ENCODE results near the gene ZNF532.

Gene ZNF532

GRCh38 chr18:58860747-58861231 lies 3.9 kb upstream of the ZNF532 start:
- Histone ChIP-seq H3K9me3 (no peaks in the 10 kb centered on the region), H3K4me3 (ENCODE audit: low read depth, low read length) (no peak overlapping the region), H3K27me3 (no peaks in the 10 kb centered on the region), H3K36me3 (peaks cover 2% of the 10 kb centered on the region; the same call in 1 of the 2 replicates), H3K4me1 (no peaks in the 10 kb centered on the region; the same call in none of the 2 replicates)
- no peak for DNase-seq
- TF ChIP-seq CTCF (IDR thresholded peaks at IDR 0.05; ENCODE audit: low read depth, low read length): no peak

- no peak for DNase-seq
- no peak for TF ChIP-seq CTCF (IDR thresholded peaks at IDR 0.05; ENCODE audit: low read depth, low read length)
- H3K4me1 ChIP-seq: no peaks in the 10 kb centered on the region; the same call in none of the 2 replicates
- H3K4me3 ChIP-seq (ENCODE audit: low read depth, low read length): no peak overlapping the region
- H3K27me3 ChIP-seq: no peaks in the 10 kb centered on the region
- H3K36me3 ChIP-seq: peaks cover 3% of the 10 kb centered on the region; the same call in 1 of the 2 replicates
- H3K9me3 ChIP-seq: no peaks in the 10 kb centered on the region
Observed at GRCh38 chr18:58861353-58861752, 3.3 kb upstream of the ZNF532 start.

DNA sequence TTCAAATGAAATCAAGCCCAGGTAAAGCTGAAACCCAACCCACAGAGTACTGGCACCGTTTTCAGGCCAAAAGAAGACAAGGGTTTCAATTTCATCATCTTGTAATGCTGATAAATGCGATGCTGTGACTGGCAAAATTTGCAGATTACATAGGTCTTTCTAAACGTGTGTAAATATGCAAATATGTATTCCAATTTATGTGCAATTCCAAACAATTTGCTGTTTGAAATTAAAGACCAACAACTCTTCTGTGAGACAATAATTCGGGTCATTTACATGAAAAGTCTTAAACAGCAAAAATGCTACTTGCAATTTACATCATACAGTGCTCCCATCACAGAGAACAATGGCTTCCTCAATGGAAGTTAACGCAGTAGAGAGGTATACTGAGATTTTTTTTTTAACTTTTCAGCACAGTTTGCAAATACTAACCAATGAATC lies 2.8 kb upstream of the ZNF532 start:
- no peaks in the 10 kb centered on the region; the same call in none of the 2 replicates for H3K4me1 ChIP-seq
- H3K36me3 ChIP-seq: peaks cover 8% of the 10 kb centered on the region
- no peaks in the 10 kb centered on the region for H3K9me3 ChIP-seq
- no peaks in the 10 kb centered on the region for H3K27me3 ChIP-seq
- TF ChIP-seq CTCF (IDR thresholded peaks at IDR 0.05; ENCODE audit: low read depth, low read length): no peak
- no peak for DNase-seq
- H3K4me3 ChIP-seq (ENCODE audit: low read depth, low read length): no peak overlapping the region; the same call in 1 of the 2 replicates

GRCh38 chr18:58862356-58862755 lies 2.3 kb upstream of the ZNF532 start:
- DNase-seq: no peak
- Histone ChIP-seq H3K4me3 (ENCODE audit: low read depth, low read length) (peak overlapping the region; percentile 69), H3K4me1 (no peaks in the 10 kb centered on the region; the same call in none of the 2 replicates), H3K36me3 (peaks cover 10% of the 10 kb centered on the region), H3K9me3 (no peaks in the 10 kb centered on the region), H3K27me3 (no peaks in the 10 kb centered on the region)
- TF ChIP-seq CTCF (IDR thresholded peaks at IDR 0.05; ENCODE audit: low read depth, low read length): no peak

DNA sequence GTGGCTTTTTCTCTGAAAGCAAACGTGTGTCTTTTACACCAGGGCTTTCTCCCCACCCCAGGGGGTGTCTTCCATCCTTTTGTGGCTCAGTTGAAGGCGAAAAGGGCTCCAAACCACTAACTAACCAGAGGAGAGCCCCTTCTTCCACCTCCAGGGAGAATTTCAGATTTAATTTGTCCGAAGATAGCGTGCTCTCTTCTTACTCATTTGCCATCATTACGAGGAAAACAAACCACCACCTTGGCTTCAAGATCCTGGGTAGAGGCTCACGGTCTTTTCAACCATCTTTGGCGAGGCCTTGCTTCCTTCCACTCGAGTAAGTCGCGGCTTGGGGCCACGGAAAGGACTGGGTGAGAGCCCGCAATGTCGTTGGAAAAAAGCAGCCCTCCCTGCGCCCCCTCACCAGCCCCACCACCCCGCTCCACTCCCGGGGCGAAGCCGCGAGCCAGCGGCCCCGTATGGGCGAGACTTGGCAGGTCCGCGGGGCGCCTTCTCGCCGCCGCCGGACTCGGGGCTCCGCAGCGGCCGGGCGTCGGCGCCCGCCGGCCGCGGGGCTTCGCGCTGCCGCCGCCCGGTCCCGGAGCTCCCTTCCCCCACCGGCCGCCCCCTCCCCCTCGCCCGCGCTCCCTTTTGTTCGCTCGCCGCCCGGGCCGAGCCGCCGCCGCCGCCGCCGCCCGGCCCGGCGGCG lies 1.7 kb upstream of the ZNF532 start:
- H3K27me3 ChIP-seq: no peaks in the 10 kb centered on the region
- H3K4me1 ChIP-seq: no peaks in the 10 kb centered on the region; the same call in none of the 2 replicates
- no peak for TF ChIP-seq CTCF (IDR thresholded peaks at IDR 0.05; ENCODE audit: low read depth, low read length)
- no peaks in the 10 kb centered on the region for H3K9me3 ChIP-seq
- DNase-seq: peak; percentile 17
- H3K4me3 ChIP-seq (ENCODE audit: low read depth, low read length): peak overlapping the region; percentile 69
- H3K36me3 ChIP-seq: peaks cover 17% of the 10 kb centered on the region

DNA sequence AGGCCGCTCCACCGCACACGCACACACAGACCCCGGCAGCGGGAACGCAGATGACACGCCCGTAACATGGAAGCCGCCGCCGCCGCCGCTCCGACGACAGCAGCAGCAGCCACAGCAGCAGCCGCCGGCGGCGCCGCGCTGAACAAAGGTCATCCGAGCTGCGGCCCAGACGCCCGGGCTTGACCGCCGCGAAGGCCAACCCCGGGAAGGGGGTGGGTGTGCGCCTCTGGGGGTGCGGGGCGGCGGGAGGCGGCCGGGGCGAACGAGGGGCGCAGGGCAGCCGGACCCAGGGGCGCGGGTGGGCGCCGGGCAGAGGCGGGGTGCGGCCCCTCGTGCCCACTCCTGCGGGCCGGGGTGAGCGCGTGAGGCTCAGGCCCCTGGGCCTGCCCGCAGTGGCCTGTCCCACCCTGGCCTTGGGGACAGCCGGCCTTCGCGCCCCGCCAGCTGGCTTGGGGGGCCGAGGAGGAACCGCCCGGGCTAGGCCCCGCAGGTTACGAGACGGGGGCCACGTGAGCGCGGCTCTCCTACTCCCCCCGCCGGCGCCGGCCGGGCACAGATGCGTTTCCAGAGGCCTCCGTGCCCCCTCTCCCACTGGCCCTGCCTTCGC lies 1.0 kb upstream of the ZNF532 start:
- Histone ChIP-seq H3K9me3 (no peaks in the 10 kb centered on the region), H3K36me3 (peaks cover 23% of the 10 kb centered on the region), H3K27me3 (no peaks in the 10 kb centered on the region), H3K4me1 (no peaks in the 10 kb centered on the region; the same call in none of the 2 replicates), H3K4me3 (ENCODE audit: low read depth, low read length) (peak overlapping the region; percentile 58)
- DNase-seq: peak; percentile 60
- TF ChIP-seq CTCF (IDR thresholded peaks at IDR 0.05; ENCODE audit: low read depth, low read length): no peak

All from BE2C (cell line).